ENCODE measurements around the gene IZUMO2. TPM values are rescaled to one million over a fixed set of nuclear protein-coding genes. Genes with fewer than 3 reads are reported as not detected.
"Not testable (repeated sequence)": the region's sequence is repeated elsewhere in the genome, so short reads cannot be mapped to it uniquely, and the experiment has no call there.

Gene IZUMO2
- polyA plus RNA-seq, 3 donors = 0.28 TPM; not detected in 2

DNA sequence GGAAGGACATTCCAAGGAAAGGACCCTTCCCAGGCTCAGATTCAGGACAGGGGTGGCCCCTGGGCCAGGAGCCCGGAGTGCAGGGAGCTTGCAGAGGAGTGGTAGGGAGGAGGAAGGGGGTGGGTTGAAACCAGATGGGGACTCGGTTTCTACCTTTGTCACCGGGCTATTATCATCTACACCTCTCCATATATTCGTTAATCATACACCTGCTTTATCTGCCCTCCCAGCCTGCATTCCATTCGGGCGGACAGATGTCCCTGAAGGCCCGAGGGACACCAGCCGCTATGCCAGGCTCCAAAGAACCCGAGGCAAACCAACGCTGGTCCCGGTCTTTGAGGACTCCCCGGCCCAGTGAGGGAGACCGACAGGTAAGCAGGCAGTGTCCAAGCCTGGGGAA is 24.9 kb upstream of the IZUMO2 start:
- no peak for DNase-seq (ENCODE audit: low read depth in 3 of 3, low spot score in 2 of 3)

DNA sequence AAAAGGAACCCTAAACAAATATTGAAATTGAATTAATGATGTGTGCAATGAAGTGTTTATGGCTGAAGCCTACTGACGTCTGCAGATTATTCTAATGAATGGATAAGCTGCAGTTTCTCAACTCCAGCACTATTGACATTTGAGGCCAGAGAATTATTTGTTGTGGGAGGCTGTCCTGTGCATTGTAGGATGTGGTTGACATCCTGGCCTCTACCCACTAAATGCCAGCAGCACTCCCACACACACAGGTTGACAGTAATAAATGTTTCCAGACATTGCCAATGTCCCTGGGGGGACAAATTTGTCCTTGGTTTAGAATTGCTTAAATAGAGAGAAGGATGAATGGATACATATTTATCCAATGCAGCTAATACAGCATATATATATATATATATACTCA is 21.1 kb upstream of the IZUMO2 start:
- DNase-seq (ENCODE audit: low read depth in 3 of 3, low spot score in 2 of 3) = no peak

DNA sequence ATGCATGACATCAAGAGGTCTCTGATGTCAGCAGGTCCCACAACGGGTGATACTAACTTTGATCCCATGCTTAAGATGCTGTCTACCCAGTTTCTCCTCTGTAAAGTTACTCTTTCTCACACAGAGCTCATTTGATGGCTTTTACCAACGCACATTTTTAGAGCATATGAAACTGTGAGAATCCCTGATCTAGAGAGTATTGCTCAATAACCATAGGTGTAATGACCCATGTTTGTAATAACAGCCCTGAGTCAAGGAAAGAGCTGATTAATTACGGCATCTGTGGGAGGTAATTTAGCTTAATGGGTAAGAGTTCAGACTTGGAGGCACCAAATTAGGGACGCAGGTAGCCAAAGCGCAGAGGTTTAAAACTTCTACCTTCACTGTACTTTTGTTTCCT is 18.0 kb upstream of the IZUMO2 start:
- no peak for DNase-seq (ENCODE audit: low read depth in 3 of 3, low spot score in 2 of 3)

DNA sequence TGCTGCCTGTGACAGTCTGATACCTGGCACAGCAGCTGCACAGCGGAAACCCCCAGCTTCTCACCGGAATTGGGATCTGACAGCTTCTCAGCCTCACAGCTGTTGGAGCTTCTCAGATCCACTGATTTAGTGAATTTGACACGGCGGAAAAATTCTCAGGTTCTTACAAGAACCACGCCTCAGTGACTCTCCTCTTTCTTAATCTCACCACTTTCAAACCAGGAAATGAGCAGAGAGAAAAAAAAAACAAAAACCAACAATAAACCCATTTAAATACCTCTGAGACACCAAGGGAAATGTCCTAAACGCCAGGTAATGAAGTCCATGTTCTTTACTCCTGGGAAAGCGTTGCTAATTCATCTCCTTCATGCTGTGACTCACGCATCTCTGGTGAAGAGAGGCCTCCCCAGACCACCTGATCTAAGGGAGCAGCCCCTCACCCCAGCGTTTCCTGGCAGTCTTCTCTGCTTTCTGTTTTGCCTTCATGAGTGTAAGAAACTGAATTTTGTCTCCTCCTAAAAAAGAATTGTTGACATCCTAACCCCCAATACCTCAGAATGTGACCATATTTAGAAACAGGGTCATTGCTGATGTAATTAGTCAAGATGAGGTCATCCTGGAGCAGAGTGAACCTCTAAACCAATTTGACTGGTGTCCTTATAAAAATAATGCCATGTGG is 15.9 kb upstream of the IZUMO2 start:
- no peak for DNase-seq (ENCODE audit: low read depth in 3 of 3, low spot score in 2 of 3)

DNA sequence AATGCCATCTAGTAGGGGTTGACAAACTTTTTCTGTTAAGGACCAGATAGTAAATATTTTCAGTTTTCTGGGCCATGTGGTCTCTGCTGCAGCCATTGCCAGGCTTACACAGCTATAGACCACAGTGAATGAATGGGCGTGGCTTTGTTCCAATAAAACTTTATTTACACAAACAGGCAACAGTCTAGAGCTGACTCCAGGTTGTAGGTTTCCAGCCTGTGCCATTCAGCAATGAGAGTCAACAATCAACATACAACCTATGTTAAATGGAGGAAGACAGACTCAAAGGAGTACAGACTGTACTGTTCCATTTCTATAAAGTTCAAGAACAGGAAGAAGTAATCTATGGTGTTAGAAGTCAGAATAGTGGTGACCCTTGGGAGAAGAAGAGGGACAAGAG is 15.2 kb upstream of the IZUMO2 start:
- DNase-seq (ENCODE audit: low read depth in 3 of 3, low spot score in 2 of 3) = no peak

DNA sequence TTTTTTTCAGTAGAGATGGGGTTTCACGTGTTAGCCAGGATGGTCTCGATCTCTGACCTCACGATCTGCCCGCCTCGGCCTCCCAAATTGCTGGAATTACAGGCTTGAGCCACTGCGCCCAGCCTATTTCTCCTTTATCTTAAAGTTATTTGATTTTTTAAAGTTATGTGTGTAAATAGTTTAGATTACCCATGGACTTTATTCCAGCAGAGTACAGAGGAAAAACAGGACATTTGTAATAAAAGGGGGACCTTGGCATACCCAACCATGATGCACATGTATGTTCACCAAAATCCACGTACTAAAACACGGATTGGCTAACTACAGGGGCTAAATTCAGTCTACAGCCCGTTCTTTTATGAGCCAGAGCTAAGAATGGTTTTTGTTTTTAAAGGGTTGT is 13.7 kb upstream of the IZUMO2 start:
- no peak for DNase-seq (ENCODE audit: low read depth in 3 of 3, low spot score in 2 of 3)

DNA sequence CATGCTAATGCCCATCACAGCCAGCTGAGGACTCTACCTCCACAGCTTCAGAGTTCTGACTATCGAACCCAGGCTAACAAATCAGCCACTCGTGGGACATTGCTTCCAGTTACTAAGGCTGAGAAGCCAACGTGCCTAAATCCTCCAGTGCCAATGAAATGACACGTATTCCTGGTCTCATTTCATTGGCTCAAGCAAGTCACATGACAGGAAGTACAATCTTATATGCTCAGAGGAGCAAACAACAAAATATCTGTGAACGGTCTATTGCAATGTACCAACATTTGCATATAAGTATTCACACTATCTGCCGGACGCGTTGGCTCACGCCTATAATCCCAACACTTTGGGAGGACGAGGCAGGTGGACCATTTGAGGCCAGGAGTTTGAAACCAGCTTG is 12.8 kb upstream of the IZUMO2 start:
- no peak for DNase-seq (ENCODE audit: low read depth in 3 of 3, low spot score in 2 of 3)

DNA sequence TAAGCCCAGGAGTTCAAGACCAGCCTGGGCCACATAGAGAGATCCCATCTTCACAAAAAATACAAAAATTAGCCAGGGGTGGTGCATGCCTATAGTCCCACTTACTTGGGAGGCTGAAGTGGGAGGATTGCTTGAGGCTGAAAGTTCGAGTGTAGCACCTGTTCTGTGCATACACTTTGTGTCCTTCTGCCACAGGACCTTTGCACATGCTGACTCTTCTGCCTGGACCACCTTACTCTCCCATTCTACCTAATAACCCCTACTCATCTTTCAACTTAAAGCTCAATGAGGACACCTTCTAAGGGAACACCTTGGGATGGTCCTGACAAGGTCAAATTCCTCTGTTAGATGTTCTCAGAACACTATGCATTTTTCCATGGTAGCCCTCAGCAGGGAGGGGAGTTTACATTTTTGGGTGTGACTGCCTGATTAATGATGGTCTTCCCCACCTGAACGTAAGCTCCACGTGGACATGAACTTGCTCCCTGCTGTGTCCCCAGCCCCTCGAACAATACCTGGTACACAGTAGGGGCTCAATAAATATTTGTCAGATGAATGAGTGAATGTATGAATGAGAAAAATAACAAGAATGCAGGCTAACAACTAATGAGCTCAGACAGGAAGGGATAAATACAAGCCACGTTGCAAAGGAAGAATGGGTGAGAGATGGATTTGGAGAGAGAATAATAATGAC is 11.2 kb upstream of the IZUMO2 start:
- DNase-seq (ENCODE audit: low read depth in 3 of 3, low spot score in 2 of 3) = no peak

DNA sequence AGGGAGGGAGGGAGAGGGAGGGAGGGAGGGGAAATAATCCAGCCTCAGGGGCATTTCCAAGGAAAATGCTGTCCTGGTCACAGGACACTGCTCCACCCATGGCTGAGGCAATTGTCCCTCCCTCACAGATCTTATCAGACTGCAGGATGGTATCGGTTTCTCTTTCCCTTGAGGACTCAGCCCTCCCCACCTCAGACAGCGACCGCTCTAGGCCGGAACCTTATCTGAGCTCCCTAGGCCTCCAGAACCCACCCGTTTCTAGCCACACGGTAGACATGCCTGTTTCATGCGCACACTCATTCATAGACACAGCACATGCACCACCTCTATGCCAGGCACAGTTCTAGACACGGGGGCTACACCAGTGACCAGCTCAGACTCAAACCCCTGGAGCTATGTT is 10.0 kb upstream of the IZUMO2 start:
- DNase-seq (ENCODE audit: low read depth in 3 of 3, low spot score in 2 of 3) = no peak

DNA sequence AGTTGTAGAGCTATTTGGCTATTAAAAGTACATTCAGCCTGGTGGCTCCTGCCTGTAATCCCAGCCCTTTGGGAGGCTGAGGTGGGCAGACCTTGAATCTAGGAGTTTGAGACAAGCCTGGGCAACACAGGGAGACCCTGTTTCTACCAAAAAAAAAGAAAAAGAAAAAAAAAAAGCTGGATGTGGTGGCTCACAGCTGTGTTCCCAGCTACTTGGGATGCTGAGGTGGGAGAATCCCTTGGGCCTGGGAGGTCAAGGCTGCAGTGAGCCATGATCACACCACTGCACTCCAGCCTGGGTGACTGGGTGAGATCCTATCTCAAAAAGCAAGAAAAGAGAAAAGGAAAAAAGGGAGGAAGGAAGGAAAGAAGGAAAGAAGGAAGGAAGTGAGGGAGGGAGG is 9.6 kb upstream of the IZUMO2 start:
- DNase-seq (ENCODE audit: low read depth in 3 of 3, low spot score in 2 of 3) = no peak

DNA sequence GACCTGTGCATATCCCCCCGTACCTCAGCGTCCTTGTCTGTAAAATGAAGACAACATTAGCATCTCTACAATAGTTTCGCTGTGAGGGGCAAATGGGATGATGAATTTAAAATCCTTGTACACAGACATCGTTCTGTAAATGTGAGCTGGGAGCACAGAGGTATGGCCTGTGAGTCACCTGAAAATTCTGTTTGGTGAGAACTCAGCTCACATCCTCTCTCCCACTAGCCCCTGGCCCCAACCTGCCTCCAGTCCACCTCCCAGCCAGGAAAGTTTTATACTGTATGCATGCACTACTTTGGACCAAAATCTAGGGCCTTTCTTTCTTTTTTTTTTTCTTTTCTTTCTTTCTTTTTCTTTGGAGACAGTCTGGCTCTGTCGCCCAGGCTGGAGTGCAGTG is 8.7 kb upstream of the IZUMO2 start:
- DNase-seq (ENCODE audit: low read depth in 3 of 3, low spot score in 2 of 3) = no peak

DNA sequence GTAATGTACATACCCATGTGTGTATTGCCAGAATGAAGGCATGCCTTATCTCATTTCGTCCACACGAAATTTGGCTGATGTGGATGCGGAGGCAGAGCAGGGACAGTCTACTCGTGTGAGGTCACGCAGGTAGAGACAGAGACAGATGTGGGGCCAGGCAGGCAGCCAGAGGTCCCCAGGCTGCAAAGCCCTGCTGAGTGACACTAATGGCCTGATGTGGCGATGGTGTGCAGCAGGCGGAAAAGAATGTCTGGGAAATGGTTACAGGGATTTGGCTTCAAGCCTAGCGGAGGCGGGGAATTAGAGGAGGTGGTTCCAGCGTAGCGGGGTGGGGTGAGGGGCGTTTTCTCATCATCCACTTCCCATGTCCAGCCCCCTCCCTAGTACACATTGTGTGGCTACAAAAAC is 4.2 kb upstream of the IZUMO2 start:
- peak in 2 of 3 donors; percentile 50 to 70 for DNase-seq (ENCODE audit: low read depth in 3 of 3, low spot score in 2 of 3)

DNA sequence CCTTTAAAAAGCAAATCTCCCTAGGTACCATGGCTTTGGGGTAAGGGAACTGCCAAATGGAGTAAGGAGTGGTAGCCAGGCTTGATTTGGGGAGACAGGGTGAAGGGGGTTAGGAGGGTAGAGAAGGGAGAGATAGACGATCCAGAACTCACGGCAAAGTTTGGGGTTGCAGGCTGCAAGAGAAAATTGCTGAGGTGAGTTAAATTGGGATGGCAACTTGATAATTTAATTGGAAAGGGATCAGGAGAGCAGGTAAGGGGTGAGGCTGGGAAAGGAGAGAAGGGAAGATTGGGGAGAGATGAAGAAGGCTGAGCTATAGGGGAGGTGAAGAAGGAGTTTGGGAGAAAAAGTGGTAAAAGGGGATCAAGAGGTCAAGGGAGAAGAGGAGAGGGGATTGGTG is 4.0 kb downstream of the IZUMO2 start:
- DNase-seq (ENCODE audit: low read depth in 3 of 3, low spot score in 2 of 3) = no peak

DNA sequence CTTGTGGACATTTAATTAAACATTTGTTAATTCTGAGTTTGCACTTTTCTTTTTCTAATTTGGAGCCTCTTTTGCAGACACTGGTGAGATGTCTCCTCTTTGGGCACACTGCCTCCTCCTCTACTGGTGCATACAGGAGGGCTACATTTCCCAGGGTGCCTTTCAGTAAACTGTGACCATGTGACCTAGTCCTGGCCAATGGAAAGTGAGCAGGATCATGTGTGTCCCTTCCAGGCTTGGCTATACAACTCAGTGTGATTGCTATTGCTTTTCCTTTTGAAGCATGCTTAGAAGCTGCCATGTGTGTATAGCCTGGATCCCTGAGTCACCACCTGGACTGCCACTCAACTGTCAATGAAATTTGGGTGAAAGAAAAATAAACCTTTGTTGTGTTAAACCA is 4.5 kb downstream of the IZUMO2 start:
- no peak for DNase-seq (ENCODE audit: low read depth in 3 of 3, low spot score in 2 of 3)

DNA sequence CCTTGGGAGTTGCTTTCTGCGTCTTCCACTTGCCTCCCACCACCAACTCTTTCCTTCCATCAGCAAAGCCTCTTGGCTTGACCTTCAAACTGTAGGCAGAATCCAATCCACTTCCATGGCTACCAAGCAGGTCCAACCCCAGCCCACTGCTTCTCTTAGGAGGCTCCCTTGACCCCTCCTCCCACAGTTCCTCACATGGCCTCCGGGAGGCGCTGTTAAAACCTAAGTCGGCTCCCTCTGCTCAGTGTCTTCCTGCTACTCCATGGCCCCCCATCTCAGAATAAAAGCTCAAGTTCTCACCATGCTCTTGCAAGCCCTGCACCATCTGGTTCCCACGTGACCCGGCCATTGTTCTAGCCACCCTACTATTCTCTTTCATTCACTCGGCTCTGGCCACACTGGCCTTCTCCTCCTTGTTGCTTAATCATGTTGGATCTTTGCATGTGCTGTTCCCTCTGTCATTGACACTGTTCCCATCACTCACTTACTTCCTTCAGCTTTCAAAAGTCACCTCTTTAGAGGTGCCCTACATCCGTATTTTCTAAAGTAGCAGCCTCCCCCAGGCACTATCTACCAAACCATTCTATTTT is 7.5 kb downstream of the IZUMO2 start:
- no peak for DNase-seq (ENCODE audit: low read depth in 3 of 3, low spot score in 2 of 3)

DNA sequence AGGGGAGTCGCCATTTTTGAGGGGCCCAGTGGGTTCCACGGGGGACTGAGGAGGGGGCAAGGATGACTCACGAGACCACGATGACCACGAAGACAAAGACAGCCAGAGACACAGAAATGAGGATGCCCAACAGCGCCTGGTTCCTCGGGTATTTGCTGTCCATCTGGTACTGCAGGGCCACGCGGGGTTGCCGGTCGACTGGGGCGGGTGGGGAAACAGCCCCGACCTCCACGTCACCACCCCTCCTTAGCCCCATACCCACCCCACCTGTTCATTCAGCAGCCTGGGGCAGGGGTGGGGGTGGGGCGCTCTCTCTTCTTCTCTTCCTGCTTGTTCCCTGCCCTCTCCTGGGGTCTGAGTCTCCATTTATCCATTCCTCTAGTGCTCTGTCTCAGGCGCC is 8.6 kb downstream of the IZUMO2 start:
- no peak for DNase-seq (ENCODE audit: low read depth in 3 of 3, low spot score in 2 of 3)

DNA sequence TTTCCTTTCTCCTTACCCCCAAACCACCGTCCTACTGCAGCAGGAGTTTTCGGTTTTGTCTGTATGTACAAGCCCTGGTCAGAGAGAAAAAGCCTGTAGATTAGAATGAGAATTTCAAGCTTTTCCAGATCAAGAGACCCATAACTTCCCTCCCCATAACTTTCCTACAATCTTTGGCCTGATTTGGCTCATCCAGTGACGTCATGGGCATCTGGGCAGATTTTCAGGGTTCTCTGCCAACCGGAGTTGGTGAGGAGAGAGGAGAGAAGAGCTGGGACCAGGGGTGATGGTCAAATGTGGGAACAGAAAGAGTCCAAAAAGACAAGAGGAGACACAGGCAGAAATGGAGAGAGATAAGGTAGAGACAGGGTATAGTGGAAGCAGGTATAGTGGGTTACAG is 10.5 kb downstream of the IZUMO2 start:
- DNase-seq (ENCODE audit: low read depth in 3 of 3, low spot score in 2 of 3) = no peak

DNA sequence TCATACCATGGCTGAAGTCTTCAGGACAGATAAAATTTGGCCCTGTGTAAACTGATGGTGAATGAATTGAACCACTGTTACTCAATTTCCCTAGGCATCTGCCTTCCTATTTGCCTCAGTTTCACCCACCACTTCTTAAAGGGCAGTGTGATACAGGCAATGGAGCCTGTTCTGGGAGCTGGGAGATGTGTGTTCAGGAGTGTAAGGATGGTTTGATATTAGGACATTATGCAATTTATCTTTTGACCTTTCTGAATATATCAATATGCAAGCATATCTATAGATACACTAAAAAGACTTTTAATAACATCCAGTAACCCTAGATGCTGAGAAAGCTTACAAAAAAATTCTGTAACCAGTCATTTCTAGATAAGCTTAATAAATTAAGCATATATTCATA is 14.6 kb downstream of the IZUMO2 start:
- no peak for DNase-seq (ENCODE audit: low read depth in 3 of 3, low spot score in 2 of 3)

DNA sequence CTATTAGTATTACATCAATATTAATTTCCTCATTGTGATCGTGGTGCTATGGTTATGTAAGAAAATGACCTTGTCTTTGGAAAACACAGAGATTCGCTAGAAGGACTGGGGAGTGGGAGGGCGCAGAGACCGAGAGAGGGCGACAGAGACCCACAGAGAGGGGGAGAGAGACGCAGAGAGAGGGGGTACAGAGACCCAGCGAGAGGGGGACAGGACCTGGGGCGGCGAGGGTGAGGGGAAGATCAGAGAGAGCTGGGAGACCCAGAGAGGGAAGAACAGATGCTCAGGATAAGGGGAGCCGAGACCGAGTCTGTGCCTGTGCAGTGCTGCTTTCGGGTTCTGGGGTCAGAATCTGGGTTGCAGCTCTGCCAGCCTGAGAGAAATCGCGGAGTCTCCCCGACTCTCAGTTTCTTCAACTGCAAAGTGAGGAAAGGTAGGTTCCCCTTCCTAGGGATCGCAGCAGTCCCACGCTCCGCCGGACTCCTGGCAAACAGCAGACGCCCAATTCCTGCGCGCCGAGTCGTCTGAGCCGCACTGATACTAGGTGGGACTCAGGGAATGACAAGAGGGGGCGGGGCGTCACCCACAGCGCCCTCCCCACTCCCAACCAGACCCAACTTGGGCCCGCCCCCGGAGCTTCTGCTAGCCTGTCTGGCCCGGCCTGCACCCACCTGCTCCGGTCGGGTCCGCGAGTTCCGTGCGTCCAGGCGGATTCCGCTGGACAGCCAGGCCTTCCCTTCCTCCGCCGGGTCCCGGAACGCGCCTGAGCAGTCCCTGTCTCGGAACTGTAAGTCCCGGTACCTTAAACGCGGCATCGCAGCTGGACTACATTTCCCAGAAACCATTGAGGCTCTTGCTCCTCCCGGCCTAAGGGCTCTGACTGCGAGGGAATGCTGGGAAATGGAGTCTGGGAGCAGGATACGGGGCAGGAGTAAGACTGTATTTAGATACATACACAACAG is 15.3 kb downstream of the IZUMO2 start:
- peak; percentile 67 to 83 (median 80) for DNase-seq (ENCODE audit: low read depth in 3 of 3, low spot score in 2 of 3)

DNA sequence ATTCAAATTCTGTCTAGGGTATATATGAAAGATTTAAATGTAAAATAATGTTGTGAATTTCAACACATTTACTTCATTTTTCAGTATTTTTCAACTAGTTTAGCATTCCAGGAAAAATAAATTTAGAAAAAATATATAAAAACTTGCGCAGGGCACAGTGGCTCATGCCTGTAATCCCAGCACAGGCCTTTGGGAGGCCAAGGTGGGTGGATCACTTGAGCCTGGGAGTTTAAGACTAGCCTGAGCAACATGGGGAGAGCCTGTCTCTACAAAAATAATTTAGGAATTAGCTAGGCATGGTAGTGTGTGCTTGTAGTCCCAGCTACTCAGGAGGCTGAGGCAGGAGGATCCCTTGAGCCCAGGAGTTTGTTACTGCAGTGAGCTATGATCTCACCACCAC is 21.2 kb downstream of the IZUMO2 start:
- not testable (repeated sequence) for DNase-seq (ENCODE audit: low read depth in 3 of 3, low spot score in 2 of 3)

Measured in right renal cortex interstitium (tissue), 3 donors.